HepG2 (cell line): Measurements from ENCODE around the gene CCDC117.

Experiments
- CTCF ChIP-seq: sonication (generic); formaldehyde crosslinking; IDR thresholded peaks from 2 replicates; pipeline ENCODE4 v1.5.0; 2020; ENCODE audit warnings: mild to moderate bottlenecking, missing genetic modification reagents, moderate library complexity
- ZEB1 ChIP-seq: IDR thresholded peaks from 2 replicates; pipeline ENCODE4 v1.6.1; 2012; ENCODE audit warnings: mild to moderate bottlenecking, low read depth, inconsistent platforms; ENCODE audit not compliant: insufficient replicate concordance
- ZNF784 ChIP-seq: sonication (generic); formaldehyde crosslinking; IDR thresholded peaks from 2 replicates; pipeline ENCODE4 v1.5.1; 2020; ENCODE audit warnings: missing genetic modification reagents, mild to moderate bottlenecking, borderline replicate concordance

GRCh38 chr22:28795071-28795693 is 22.7 kb downstream of the CCDC117 start:
- TF ChIP-seq ZEB1: no peak
- TF ChIP-seq ZNF784 (CRISPR knock-in tag): no peak
- no peak for TF ChIP-seq CTCF (CRISPR knock-in tag)
